Measurements from ENCODE around the gene RAPGEF2. TPM values are rescaled to one million over a fixed set of nuclear protein-coding genes. Genes with fewer than 3 reads are reported as not detected.

RAPGEF2 gene
- total and polyA plus RNA-seq, 2 donors (not counting 3 experiments of a cell fraction or from before 2014, with no cell fraction given) = 28.7 to 55.2 TPM

GRCh38 chr4:159395693-159396092 is 292.8 kb downstream of the RAPGEF2 start:
- no peak overlapping the region for H3K4me2 ChIP-seq (ENCODE audit: insufficient read depth, low read length)
- no peak for DNase-seq (ENCODE audit: low read depth, low spot score)
- H3K27me3 ChIP-seq (ENCODE audit: control insufficient read depth in 2 of 2, insufficient read depth in 2 of 2, low read length in 2 of 2) = no peaks in the 10 kb centered on the region
- H2AFZ ChIP-seq (ENCODE audit: low read depth, low read length) = no peak overlapping the region
- dilution Hi-C loops (cut with MboI; ENCODE audit: extremely low pct_ligation_motif_present, low sequenced_read_pairs) (no loop called here), intact Hi-C loops (cut with micrococcal nuclease) (no loop called here)
- no TSS peak for BruUV-seq (replicated peaks)
- no peaks in the 10 kb centered on the region for H4K20me1 ChIP-seq (replicated peaks; ENCODE audit: control insufficient read depth, extremely low read depth, insufficient read depth, low read length)
- FAIRE-seq = no peak
- no peaks in the 10 kb centered on the region for H3K9me1 ChIP-seq (replicated peaks; ENCODE audit: control insufficient read depth, extremely low read depth, insufficient read depth, low read length)
- no peaks in the 10 kb centered on the region for H3K36me3 ChIP-seq (ENCODE audit: control insufficient read depth in 2 of 2, extremely low read depth in 1 of 2, insufficient read depth in 2 of 2, low read length in 2 of 2)
- ChIA-PET CTCF (no interaction called here), POLR2A (no interaction called here)
- H3K4me1 ChIP-seq (ENCODE audit: control insufficient read depth, extremely low read depth, insufficient read depth, low read length) = peaks cover 19% of the 10 kb centered on the region
- H3K9me3 ChIP-seq (replicated peaks; ENCODE audit: control insufficient read depth, insufficient read depth, low read length) = no peaks in the 10 kb centered on the region
- no peak overlapping the region for H3K27ac ChIP-seq (ENCODE audit: insufficient read depth, low read depth, low read length)
- no peak for TF ChIP-seq POLR2AphosphoS5 (IDR thresholded peaks at IDR 0.05; ENCODE audit: insufficient read depth, low read depth, low read length)
- no peak overlapping the region for H3K4me3 ChIP-seq (replicated peaks in 1 of 3; ENCODE audit: insufficient read depth in 1 of 3, low read depth in 1 of 3, low read length in 3 of 3)
- no peaks in the 10 kb centered on the region for H3K79me2 ChIP-seq (ENCODE audit: control insufficient read depth, insufficient read depth, low read length)
- no peak overlapping the region for H3K9ac ChIP-seq (replicated peaks; ENCODE audit: extremely low read depth, insufficient read depth, low read length)

DNA sequence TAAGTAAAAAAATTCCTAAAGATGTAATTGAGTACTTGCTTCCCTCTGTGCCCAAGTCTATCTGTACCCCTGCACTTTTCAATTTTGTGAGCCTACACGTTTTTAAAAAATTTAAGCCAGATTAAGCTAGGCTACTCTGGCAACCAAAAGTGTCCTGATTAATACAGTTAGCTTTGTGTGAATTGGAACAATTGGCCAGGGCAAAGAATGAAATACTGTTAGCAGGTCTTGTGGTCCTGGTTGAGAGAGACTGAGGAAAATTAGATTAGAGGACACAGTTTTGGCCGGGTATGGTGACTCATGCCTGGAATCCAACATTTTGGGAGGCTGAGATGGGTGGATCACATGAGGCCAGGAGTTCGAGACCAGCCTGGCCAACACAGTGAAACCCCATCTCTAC is 293.3 kb downstream of the RAPGEF2 start:
- intact Hi-C loops (cut with micrococcal nuclease) = no loop called here
- POLR2A ChIA-PET = no interaction called here

More for the DNA sequence above, 293.3 kb downstream of the RAPGEF2 start:
- Histone ChIP-seq H3K79me2 (ENCODE audit: control insufficient read depth, insufficient read depth, low read length) (no peaks in the 10 kb centered on the region), H3K4me3 (replicated peaks in 1 of 3; ENCODE audit: insufficient read depth in 1 of 3, low read depth in 1 of 3, low read length in 3 of 3) (no peak overlapping the region), H3K4me2 (ENCODE audit: insufficient read depth, low read length) (no peak overlapping the region), H3K27ac (ENCODE audit: insufficient read depth, low read depth, low read length) (no peak overlapping the region), H3K9me1 (replicated peaks; ENCODE audit: control insufficient read depth, extremely low read depth, insufficient read depth, low read length) (no peaks in the 10 kb centered on the region), H3K36me3 (ENCODE audit: control insufficient read depth in 2 of 2, extremely low read depth in 1 of 2, insufficient read depth in 2 of 2, low read length in 2 of 2) (no peaks in the 10 kb centered on the region), H3K4me1 (ENCODE audit: control insufficient read depth, extremely low read depth, insufficient read depth, low read length) (peaks cover 15% of the 10 kb centered on the region), H3K27me3 (ENCODE audit: control insufficient read depth in 2 of 2, insufficient read depth in 2 of 2, low read length in 2 of 2) (no peaks in the 10 kb centered on the region), H3K9me3 (replicated peaks; ENCODE audit: control insufficient read depth, insufficient read depth, low read length) (no peaks in the 10 kb centered on the region), H4K20me1 (replicated peaks; ENCODE audit: control insufficient read depth, extremely low read depth, insufficient read depth, low read length) (no peaks in the 10 kb centered on the region), H2AFZ (ENCODE audit: low read depth, low read length) (no peak overlapping the region), H3K9ac (replicated peaks; ENCODE audit: extremely low read depth, insufficient read depth, low read length) (no peak overlapping the region)
- FAIRE-seq (no peak), DNase-seq (ENCODE audit: low read depth, low spot score) (no peak)
- BruUV-seq (replicated peaks) = no TSS peak
- CTCF ChIA-PET = no interaction called here
- dilution Hi-C loops (cut with MboI; ENCODE audit: extremely low pct_ligation_motif_present, low sequenced_read_pairs) = no loop called here
- TF ChIP-seq, protein P1, sequence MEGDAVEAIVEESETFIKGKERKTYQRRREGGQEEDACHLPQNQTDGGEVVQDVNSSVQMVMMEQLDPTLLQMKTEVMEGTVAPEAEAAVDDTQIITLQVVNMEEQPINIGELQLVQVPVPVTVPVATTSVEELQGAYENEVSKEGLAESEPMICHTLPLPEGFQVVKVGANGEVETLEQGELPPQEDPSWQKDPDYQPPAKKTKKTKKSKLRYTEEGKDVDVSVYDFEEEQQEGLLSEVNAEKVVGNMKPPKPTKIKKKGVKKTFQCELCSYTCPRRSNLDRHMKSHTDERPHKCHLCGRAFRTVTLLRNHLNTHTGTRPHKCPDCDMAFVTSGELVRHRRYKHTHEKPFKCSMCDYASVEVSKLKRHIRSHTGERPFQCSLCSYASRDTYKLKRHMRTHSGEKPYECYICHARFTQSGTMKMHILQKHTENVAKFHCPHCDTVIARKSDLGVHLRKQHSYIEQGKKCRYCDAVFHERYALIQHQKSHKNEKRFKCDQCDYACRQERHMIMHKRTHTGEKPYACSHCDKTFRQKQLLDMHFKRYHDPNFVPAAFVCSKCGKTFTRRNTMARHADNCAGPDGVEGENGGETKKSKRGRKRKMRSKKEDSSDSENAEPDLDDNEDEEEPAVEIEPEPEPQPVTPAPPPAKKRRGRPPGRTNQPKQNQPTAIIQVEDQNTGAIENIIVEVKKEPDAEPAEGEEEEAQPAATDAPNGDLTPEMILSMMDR (IDR thresholded peaks at IDR 0.05; ENCODE audit: extremely low read depth in 1 of 2, insufficient read depth in 1 of 2, low read depth in 1 of 2, low read length in 2 of 2) = no peak
- TF ChIP-seq POLR2A (IDR thresholded peaks at IDR 0.05; ENCODE audit: low read depth, low read length) (no peak), EZH2 (IDR thresholded peaks at IDR 0.05; ENCODE audit: borderline replicate concordance, low read depth, low read length, severe bottlenecking) (no peak), JUN (IDR thresholded peaks at IDR 0.05; ENCODE audit: borderline replicate concordance, insufficient read depth, insufficient read length, low read depth) (no peak), MAX (IDR thresholded peaks at IDR 0.05; ENCODE audit: insufficient read depth, insufficient read length) (no peak), MYC (IDR thresholded peaks at IDR 0.05; ENCODE audit: low read depth, low read length) (no peak), POLR2AphosphoS5 (IDR thresholded peaks at IDR 0.05; ENCODE audit: insufficient read depth, low read depth, low read length) (no peak), GATA2 (IDR thresholded peaks at IDR 0.05; ENCODE audit: insufficient read depth, insufficient read length, low read depth, low read length) (no peak), FOS (IDR thresholded peaks at IDR 0.05; ENCODE audit: borderline replicate concordance, insufficient read depth, low read length) (no peak)
